GM18508 (cell line): ENCODE measurements around the gene RSPH1.

ENCODE experiments used
- ATAC-seq: cut with Tn5 transposase; IDR thresholded peaks from one replicate; pipeline ENCODE4 v1.9.1; 2021; ENCODE audit warnings: moderate number of reproducible peaks; ENCODE audit not compliant: insufficient read depth, unreplicated experiment

Gene RSPH1

DNA sequence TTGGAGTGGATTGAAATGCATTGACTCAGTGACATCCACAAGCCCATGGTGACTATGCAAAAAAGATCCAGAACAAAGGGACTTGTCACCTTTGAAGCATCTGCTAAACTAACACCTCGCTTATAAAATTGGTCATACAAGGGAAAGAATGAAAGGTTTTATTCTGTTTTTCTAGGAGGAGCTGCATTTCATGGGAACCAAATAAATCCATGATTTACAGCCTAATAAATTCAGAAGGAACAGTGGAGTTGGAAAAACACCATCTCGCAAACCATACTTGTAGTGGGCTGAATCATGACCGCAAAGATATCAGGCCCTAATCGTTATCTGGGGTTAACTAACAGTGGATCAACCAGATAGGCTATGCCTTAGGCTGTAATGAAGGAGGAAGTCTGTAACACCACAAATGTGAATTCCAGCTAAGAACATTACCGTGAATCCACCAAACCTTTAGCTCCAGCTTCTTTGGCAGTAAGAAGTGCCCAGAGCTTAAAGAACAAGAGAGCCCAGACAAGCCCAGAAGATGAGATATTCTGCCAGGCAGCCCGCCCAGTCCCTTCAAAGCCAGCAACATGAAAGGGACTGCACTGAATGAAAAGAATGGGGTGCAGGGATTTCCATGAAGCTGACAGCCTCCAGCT lies 27.4 kb downstream of the RSPH1 start:
- no peak for ATAC-seq

DNA sequence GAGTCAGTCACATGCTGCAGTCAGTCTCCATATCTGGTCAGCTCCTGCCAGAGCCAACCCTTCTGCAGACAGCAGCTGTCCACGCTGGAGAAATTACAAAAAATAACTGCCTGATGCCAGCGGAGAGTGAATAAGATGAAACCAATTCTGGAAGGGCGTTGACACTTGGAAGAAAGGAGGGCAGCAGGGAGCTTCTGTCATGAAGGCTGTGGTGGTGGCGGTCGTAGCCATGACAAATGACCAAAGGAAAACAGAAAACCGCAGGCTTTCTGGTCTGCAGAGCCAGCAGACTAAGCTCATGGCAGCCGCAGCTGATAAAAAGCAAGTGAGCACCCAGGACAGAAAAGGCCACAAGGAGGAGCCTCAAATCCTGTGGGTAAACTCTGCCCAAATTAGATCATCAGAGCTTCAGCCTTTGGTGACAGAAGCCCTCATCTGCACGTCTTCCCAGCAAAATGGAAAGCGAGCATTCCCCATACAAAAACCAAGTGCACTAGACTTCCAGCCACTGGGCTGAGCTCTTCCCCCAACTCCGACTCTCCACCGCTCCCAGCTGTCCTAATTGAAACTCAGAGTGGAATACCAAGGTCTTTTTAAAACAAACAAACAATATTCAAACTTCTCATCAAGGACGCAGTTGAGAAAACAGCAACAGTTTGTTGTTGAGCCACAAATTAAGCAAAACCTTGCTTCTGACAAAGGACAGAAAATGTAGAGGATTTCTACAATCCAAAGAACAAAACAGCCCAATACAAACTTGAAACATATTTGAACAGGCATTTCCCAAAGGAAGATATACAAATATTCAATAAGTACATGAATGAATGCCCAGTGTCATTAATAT lies 28.7 kb downstream of the RSPH1 start:
- ATAC-seq, result no peak

DNA sequence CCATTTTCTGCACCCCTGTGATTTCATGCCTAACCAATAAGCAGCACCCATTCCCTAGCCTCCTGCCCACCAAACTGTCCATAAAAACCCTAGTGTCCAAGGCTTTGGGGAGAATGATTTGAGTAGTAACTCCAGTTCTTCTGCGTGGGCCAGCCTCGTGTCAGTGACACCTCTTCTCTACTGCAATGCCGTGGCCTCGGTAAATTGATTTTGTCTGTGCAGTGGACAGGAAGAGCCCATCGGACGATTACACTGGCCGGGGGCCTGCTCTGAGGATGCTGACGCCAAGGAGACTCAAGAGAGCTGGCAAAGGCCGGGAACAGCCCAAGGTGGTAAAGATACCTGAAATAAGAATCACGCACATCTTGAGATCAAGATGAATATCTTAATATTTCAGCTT lies 29.3 kb downstream of the RSPH1 start:
- ATAC-seq, result no peak

DNA sequence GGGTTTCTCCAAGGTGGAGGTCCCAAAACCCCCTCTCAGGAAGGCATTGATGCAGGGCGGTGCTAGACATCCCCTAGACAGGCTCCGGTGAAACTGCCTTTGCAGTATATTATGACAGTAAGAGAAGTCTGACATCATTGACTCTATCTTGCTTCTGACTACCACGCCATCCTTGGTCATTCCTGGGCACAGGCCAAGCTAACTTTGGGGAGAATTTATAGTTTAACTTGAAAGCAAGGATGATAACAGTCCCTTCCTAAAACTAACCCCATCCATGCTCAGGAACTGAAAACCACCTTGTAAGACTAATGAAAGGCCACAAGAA lies 30.3 kb downstream of the RSPH1 start:
- no peak for ATAC-seq

DNA sequence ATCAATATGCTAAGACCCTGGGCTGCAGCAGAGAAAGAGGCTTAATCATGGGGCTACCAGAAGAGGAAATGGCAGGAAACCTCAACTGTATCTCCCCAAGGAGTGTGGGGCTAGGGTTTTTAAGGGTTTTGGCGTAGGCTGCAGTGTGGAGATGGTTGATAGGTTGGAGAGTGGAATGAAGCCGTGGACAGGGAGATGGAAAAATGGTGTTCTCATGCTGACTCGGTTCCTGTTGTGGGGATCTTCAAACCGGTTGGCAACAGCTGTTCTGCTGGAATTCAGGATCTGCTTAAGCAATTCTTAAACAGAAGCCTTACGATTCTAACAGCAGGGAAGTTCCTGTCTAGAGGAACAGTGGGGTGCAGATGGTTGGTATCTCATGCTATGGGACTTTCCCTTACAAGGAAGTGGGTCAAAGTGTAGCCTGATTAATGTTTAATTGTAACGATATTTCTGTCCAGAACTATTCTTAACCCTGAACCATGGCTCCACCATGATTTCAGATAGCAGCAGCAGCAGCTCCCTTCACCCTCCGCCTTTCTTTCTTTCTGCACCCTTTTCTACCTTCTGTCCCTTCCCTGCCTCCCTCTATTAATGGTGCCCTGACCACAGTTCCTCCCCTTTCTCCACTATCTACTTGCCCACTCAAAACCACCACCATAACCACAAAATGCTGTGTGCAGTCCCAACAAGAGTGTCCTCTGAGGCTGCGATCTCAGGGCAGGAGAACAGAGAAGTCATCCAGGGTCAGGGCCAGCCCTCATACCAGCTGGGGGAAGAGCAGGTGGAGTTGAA lies 30.8 kb downstream of the RSPH1 start:
- ATAC-seq, result no peak

DNA sequence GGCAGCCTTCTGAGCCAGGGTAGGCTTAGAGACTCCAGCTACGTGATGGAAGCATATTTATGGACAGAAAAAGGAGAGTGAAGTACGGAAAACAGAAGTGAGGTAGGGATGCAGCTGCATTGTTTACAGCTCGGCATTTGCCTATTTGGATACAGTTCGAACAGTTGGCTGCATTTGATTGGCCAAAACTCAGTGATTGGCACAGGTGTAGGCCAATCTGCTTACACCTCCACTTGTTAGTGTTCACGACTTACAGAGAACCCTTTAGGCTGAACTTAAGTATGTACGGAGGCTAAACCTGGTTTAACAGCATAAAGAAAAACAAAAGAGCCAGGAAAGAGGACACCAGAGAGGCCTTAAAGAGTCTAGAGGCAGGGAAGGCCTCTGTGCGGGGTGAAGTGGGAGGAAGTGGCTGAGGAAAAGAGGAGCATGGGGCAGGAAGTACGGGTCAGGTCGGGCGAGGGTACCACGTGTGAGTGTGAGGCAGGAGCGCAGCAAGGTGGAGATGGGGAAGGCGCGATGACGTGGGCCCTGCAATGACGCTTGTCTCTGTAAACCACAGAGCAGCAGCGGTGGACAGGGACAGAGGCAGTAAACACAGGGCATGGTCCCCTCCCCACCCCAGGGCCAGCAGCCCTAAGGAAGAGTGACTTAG lies 32.0 kb downstream of the RSPH1 start:
- ATAC-seq, result no peak

DNA sequence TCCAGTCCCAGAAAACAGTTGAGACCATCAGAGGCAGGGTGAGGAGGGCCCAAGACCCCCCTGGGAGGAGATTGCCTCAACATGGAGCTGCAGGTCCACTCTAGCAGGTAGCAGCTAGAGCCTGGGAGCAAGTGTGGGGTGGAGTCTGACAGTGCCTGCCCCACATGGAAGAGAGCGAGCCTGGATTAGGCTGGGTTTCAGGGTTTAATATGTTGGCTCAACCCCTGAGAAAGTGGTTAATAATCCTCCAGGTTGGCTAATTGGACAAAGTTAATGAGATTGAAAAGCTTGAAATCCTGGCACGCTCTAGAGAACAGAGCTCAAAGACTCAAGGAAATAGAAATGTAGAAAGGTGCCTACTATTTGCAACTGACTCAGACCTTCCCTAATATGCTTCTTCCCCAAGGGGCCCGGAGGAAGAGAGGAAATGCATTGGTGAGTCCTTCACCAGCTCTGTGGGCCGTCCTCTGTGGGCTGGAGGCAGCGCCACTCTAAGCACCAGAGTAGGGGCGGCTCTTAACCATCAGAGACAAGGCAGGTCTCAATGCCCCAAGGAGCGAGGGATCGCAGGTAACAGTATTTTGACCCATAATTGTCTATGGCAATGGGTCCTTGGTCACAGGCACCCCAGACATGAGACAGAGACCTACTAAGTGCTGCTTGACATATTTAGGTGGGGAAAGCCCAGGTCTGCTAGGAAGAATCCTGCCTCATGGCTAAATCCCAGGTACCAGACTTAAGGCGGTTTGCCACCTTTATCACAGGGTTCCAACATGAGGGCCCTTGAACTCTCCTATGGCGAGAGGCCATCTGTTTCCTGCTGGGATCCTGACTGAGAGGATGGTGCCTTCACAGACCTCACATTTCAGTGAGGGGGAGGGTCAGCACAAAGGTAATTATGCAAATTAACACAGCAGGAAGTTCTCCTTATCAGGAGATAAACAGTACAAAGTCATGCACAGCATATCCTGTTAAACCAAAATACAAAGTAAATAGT lies 33.8 kb downstream of the RSPH1 start:
- ATAC-seq, result no peak

DNA sequence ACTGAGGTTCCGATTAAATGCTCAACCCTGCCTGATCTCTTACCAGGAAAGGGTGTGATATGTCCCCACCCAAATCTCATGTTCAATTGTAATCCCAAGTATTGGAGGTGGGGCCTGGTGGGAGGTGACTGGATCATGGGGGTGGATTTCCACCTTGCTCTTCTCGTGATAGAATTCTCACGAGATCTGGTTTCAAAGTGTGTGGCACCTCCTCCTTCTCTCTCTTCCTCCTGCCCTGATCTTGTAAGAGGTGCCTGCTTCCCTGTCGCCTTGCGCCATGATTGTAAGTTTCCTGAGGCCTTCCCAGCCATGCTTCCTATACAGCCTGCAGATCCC lies 34.9 kb downstream of the RSPH1 start:
- no peak for ATAC-seq

DNA sequence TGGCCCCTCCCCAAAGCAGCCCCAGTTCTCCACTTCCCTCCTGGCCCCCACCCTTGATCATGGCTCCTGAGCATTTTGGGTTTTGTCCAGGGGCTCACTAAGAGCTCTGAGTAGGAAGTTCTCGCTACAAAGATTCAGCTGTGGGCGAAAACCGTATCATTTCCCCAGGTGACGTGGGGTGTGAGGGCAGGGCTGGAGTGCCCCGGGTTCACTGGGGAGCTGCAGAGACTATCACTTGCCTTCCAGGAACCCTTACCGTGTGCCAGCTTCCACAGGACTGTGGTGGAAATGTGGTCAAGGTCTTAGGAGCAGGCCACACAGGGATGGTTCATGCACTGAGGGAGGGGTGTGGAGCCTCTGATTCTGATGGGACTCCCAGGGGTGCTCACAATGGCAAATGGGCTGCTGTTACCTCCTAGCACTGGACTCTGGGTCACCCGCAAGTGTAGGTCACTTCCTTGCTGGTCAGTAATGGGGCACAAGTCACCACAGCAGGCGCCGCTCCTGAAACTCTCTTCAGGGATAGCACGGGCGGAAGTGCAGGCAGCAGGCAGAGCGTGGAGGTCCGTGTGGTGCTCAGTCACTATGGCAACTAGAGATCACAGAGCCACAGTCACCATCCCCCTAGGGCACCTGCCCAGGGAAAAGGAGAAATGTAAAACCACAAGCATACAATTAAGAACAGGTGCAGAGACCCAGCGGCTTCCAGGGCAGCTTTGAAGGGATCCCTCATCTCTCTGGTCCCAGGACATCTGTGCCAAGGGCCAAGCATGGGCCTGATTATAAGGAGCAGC lies 35.4 kb downstream of the RSPH1 start:
- ATAC-seq, result no peak

DNA sequence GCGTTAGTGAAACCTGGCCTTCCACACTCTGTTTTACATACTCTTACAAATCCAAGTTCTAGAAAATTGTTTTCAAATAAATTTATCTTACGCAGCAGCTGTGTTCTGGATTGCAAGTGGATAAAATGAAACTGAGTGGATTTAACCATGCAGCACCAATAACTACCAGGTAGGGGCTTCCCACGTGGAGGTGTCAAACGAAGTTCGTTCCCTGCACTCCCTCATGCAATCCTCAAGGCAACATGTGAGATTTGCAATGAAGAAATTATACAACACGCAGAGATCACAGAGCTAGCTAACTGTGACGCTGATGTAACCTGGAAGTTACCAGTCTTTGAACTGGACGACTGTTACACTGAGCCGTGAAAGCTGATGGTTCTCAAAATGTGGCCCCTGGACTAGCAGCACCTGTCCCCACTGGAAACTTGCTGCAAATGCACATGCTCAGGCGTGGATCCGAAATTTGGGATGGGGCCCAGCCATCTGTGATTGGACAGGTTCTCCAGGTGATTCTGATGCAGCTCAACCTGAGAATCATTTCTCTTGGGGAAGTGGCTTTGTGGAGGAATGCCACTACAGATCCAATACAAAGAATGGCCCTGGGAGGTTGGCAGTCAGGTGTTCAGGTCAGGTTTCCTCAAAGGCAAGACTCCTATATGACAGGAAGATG lies 36.3 kb downstream of the RSPH1 start:
- ATAC-seq, result no peak

DNA sequence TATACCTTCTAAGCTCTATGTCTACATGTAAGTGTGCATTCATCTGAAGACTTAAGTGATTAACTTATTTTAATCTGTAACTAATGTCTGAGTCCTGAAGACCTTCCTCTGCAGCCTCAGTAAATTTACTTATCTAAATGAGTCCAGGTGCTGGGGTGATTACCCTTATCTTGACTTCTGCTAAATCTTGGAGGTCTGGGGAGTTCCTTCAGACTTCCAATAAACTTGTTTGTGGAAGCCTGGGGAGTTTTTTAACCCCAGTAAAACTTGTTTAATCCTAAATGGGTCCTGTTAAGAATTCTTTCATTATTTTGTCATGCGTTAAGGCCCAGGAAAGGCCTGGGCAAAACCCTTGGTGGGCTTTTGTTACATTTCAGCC lies 37.0 kb downstream of the RSPH1 start:
- ATAC-seq, result no peak

DNA sequence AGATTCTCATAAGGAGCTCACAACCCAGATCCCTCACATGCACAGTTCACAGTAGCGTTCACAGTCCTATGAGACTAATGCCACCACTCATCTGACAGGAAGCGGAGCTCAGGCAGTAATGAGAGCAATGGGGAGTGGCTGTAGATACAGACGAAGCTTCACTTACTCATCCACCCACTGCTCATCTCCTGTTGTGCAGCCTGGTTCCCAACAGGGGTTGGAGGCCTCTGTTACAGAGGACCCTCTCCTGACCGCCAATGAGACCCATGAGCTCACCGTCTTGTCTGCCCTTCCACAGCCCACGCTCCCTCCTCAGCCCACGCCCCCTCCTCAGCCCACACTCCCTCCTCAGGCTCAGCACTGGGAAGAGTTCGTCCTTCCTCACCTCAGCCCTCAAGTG lies 39.6 kb downstream of the RSPH1 start:
- ATAC-seq, result no peak

DNA sequence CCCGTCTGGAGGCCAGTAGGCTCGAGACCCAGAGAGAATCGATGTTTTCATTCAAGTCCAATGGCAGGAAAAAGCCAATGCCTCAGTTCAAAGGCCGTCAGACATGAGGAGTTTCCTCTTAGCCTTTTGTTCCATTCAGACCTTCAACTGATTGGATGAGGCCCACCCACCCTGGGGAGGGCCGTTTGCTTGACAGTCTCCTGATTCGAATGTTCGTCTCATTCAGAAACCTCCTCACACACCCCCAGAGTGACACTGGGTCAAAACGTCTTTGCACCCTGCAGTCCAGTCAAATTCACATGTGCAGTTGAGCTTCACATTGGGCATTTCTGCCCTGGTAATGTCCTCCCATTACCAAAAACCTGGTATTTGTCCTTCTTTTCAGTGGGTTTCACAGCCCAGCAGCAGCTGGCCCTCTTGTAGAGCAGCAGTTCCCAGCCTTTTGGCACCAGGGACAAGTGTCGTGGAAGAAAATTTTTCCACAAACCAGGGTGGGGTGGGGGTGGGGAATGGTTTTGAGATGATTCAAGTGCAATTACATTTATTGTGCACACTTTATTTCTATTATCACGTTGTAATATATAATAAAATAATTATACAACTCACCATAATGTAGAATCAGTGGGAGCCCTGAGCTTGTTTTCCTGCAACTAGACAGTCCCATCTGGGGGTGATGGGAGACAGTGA lies 40.1 kb downstream of the RSPH1 start:
- ATAC-seq, result no peak

DNA sequence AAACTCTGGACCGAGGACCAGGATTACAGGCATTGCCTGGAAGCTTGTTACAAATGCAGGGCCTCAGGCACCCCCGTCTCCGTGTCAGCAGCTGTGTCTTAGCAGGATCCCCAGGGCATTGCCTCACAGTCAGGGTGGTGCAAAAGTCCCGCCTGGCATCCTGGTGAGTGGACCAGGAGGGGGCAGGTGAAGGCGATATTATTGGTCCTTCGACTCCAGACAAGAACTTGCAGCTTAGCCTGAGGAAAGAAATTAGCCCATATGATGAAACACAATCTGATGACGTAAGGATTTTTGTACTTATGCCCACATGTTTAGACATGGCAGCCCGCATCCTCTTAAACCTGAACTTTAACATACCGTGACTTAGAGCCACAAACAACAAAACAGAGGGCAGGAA lies 40.8 kb downstream of the RSPH1 start:
- no peak for ATAC-seq

DNA sequence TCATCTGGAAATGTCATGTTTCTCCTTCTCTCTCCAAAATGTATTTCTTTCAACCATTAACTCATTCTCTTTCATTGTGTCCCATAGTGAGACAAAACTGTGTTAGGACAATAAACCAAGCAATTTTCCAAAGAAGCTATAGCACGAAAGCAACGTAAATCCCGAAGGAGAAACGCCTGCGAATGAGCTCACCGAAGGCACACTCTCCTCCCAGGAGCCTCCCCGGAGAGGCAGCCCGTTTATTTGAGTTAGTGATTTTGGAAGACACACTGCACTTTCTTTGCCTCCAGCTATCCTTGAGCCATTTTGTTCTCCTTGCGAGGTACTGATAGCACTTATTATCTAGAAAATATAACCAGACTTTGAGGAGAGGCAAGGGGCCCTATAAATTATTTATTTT lies 41.2 kb downstream of the RSPH1 start:
- ATAC-seq, result no peak

DNA sequence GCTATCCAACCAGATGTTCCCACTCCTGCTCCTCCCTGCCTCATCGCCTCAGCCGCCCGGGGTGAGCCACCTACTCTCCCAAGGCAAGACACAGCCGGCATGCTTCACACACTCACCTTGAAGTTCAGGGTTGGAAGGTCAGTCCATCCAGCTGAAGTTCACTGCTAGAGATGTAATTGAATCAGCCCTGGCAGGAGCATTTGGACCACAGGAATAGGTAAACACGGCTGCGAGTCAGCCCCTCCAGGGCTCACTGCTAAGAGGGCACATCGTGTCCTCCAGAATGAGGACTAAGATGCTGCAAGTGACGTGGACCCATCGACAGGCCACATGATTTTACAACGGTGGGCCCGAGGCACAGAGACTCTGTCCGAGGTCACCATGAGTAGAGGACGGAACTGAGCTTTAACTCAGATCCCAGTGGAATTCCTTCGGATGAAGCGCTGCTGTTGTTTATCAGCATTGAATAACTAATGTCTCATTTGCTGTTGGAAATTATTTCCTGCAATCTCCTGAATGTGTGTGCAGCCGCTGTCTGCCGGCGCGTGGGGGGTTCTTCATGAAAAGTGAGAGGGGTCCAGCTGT lies 41.9 kb downstream of the RSPH1 start:
- ATAC-seq, result no peak

DNA sequence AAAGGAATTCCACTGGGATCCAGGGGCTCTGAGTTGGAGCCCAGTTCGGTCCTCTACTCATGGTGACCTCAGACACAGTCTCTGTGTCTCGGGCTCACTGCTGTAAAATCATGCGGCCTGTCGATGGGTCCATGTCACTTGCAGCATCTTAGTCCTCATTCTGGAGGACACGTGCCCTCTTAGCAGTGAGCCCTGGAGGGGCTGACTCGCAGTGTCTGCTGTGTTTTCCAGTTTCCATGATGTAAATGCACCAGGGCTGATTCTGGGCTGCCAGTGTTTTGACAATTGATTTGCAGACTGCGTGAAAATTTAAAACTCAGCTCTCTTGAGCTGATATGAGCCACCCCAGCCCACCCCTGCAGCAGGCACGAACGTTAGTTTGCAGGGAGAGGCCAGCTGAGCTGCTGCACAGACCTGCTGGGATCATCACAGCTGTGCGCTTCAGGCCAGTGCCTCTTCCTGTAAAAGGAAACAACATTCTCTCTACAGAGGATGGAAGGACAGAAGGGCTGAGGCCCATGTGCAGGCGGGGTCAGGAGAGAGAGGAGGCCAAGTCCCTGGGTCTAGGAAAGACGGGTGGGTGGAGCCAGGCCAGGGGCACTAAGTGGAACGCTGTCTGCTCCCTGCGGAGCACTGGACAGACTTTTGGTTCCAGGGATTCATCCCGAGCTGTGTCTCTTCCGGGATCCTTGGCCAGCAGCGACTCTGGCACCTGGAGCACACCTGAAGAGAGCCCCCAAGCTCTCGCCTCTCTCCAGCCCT lies 42.6 kb downstream of the RSPH1 start:
- ATAC-seq, result no peak
